Islet of Langerhans (tissue), 1 donor: ENCODE data around the gene SLC25A53.

Experiments
- FAIRE-seq: peaks from one replicate; lab custom pipeline; 2011; peaks lifted over from hg19 to GRCh38; lab: Jason Lieb, UNC

Gene SLC25A53

GRCh38 chrX:104156630-104157529 lies at the start of gene SLC25A53:
SLC25A53 (minus strand) TSS chrX:104157009; CDS start chrX:104105257, 51,752 bp downstream.
- no peak for FAIRE-seq

- FAIRE-seq = no peak
These were observed 48.7 kb upstream of the SLC25A53 start for GRCh38 chrX:104205548-104205947.

- peak; percentile 30 for FAIRE-seq
These were observed 38.8 kb upstream of the SLC25A53 start for GRCh38 chrX:104195489-104196084.

- FAIRE-seq = no peak
These were observed 38.2 kb upstream of the SLC25A53 start for GRCh38 chrX:104195013-104195412.

- no peak for FAIRE-seq
These were observed 36.7 kb upstream of the SLC25A53 start for GRCh38 chrX:104193485-104193884.

GRCh38 chrX:104189837-104190236 lies 33.0 kb upstream of the SLC25A53 start:
- FAIRE-seq = no peak

- no peak for FAIRE-seq
These were observed 31.1 kb upstream of the SLC25A53 start for GRCh38 chrX:104187931-104188330.

- FAIRE-seq = no peak
These were observed 26.9 kb upstream of the SLC25A53 start for GRCh38 chrX:104183685-104184084.

GRCh38 chrX:104173841-104174240 lies 17.0 kb upstream of the SLC25A53 start:
- no peak for FAIRE-seq

GRCh38 chrX:104172788-104173187 lies 16.0 kb upstream of the SLC25A53 start:
- FAIRE-seq = no peak

- FAIRE-seq = no peak
These were observed 15.3 kb upstream of the SLC25A53 start for GRCh38 chrX:104172121-104172520.

GRCh38 chrX:104168127-104168526 lies 11.3 kb upstream of the SLC25A53 start:
- FAIRE-seq = no peak

- no peak for FAIRE-seq
These were observed 10.1 kb upstream of the SLC25A53 start for GRCh38 chrX:104166735-104167436.

GRCh38 chrX:104165894-104166734 lies 9.3 kb upstream of the SLC25A53 start, which contains the start of gene FAM199X:
FAM199X (plus strand) TSS chrX:104166453; CDS start chrX:104166786, 333 bp downstream.
- no peak for FAIRE-seq

GRCh38 chrX:104151037-104151436 lies 5.8 kb downstream of the SLC25A53 start:
- no peak for FAIRE-seq

- FAIRE-seq = no peak
These were observed 15.6 kb downstream of the SLC25A53 start for GRCh38 chrX:104141087-104141760.

GRCh38 chrX:104137496-104137895 lies 19.3 kb downstream of the SLC25A53 start:
- no peak for FAIRE-seq

- FAIRE-seq = peak; percentile 97
These were observed 20.4 kb downstream of the SLC25A53 start for GRCh38 chrX:104136241-104137019.

- FAIRE-seq = no peak
These were observed 21.1 kb downstream of the SLC25A53 start for GRCh38 chrX:104135677-104136076.

- no peak for FAIRE-seq
These were observed 22.1 kb downstream of the SLC25A53 start for GRCh38 chrX:104134583-104135261.
